BE2C (cell line): ENCODE results near the gene ATP5F1B. TPM values are rescaled to one million over a fixed set of nuclear protein-coding genes. Genes with fewer than 3 reads are reported as not detected.

Experiments
- DNase-seq: peaks from one replicate; pipeline ENCODE4 v3.0.0-alpha.2; 2020
- H3K27me3 ChIP-seq: fragments of 250-450 bp; sonication (Bioruptor Pico); 2 replicates; pipeline ENCODE4 v1.5.1; 2020; ENCODE audit warnings: mild to moderate bottlenecking
- H3K36me3 ChIP-seq: fragments of 250-450 bp; sonication (Bioruptor Pico); 2 replicates; pipeline ENCODE4 v1.5.1; 2020; ENCODE audit warnings: mild to moderate bottlenecking
- H3K4me1 ChIP-seq: fragments of 250-450 bp; sonication (Bioruptor Pico); 2 replicates; pipeline ENCODE4 v1.5.1; 2020
- H3K4me3 ChIP-seq: 2 replicates; pipeline ENCODE4 v1.5.1; 2011; ENCODE audit warnings: low read depth, low read length
- H3K9me3 ChIP-seq: fragments of 250-450 bp; sonication (Bioruptor Pico); 2 replicates; pipeline ENCODE4 v1.5.1; 2020
- CTCF ChIP-seq: IDR thresholded peaks from 2 replicates; pipeline ENCODE4 v1.5.1; 2012; ENCODE audit warnings: mild to moderate bottlenecking, low read depth, low read length
- polyA plus RNA-seq: library from polyadenylated mRNA; unstranded; fragments of >200 nt; gene quantifications from one replicate; pipeline ENCODE4 v1.2.1, GENCODE V29; 2012; ENCODE audit warnings: low read depth, missing spikeins; ENCODE audit not compliant: insufficient read length, insufficient read depth

The ATP5F1B gene
- polyA plus RNA-seq = 2,479 TPM

- H3K36me3 ChIP-seq = peaks cover 44% of the 10 kb centered on the region
- peak within 1 kb of the TSS; percentile 100 for H3K4me3 ChIP-seq
- no peak for TF ChIP-seq CTCF
- H3K27me3 ChIP-seq = no peaks in the 10 kb centered on the region
- DNase-seq = peak; percentile 97
- no peaks in the 10 kb centered on the region for H3K9me3 ChIP-seq
- H3K4me1 ChIP-seq = no peaks in the 10 kb centered on the region
Observed at GRCh38 chr12:56645717-56646446, at the start of gene ATP5F1B. Gene ATP5F1B, minus strand, starts transcription at chr12:56645984. Its CDS starts 21 bp downstream, at chr12:56645963.

- H3K4me1 ChIP-seq = peaks cover 11% of the 10 kb centered on the region
- H3K9me3 ChIP-seq = no peaks in the 10 kb centered on the region
- no peak for TF ChIP-seq CTCF
- H3K36me3 ChIP-seq = no peaks in the 10 kb centered on the region
- no peak overlapping the region for H3K4me3 ChIP-seq
- no peak for DNase-seq
- H3K27me3 ChIP-seq = no peaks in the 10 kb centered on the region
Observed at GRCh38 chr12:56694161-56694560, 48.4 kb upstream of the ATP5F1B start.

GRCh38 chr12:56688846-56689109 is 43.0 kb upstream of the ATP5F1B start:
- Histone ChIP-seq H3K27me3 (no peaks in the 10 kb centered on the region), H3K4me3 (peak overlapping the region; percentile 53), H3K4me1 (no peaks in the 10 kb centered on the region; the same call in 1 of the 2 replicates), H3K36me3 (peaks cover 20% of the 10 kb centered on the region), H3K9me3 (no peaks in the 10 kb centered on the region)
- no peak for TF ChIP-seq CTCF
- no peak for DNase-seq

GRCh38 chr12:56688129-56688845 is 42.5 kb upstream of the ATP5F1B start, which contains the start of gene PTGES3:
Gene PTGES3, minus strand, starts transcription at chr12:56688284. Its CDS starts 285 bp downstream, at chr12:56687999.
- Histone ChIP-seq H3K4me1 (no peaks in the 10 kb centered on the region; the same call in 1 of the 2 replicates), H3K4me3 (peak within 1 kb of the TSS; percentile 100), H3K36me3 (peaks cover 20% of the 10 kb centered on the region), H3K27me3 (no peaks in the 10 kb centered on the region), H3K9me3 (no peaks in the 10 kb centered on the region)
- DNase-seq = peak; percentile 98
- no peak for TF ChIP-seq CTCF

- no peaks in the 10 kb centered on the region for H3K9me3 ChIP-seq
- peaks cover 25% of the 10 kb centered on the region for H3K36me3 ChIP-seq
- TF ChIP-seq CTCF = no peak
- DNase-seq = peak; percentile 28
- H3K27me3 ChIP-seq = no peaks in the 10 kb centered on the region
- H3K4me1 ChIP-seq = no peaks in the 10 kb centered on the region; the same call in 1 of the 2 replicates
- H3K4me3 ChIP-seq = peak overlapping the region; percentile 100
Observed at GRCh38 chr12:56687223-56688128, 41.7 kb upstream of the ATP5F1B start.
